ENCODE results near the gene ACSS2.
"Not testable (repeated sequence)": the region's sequence is repeated elsewhere in the genome, so short reads cannot be mapped to it uniquely, and the experiment has no call there.

The ACSS2 gene

DNA sequence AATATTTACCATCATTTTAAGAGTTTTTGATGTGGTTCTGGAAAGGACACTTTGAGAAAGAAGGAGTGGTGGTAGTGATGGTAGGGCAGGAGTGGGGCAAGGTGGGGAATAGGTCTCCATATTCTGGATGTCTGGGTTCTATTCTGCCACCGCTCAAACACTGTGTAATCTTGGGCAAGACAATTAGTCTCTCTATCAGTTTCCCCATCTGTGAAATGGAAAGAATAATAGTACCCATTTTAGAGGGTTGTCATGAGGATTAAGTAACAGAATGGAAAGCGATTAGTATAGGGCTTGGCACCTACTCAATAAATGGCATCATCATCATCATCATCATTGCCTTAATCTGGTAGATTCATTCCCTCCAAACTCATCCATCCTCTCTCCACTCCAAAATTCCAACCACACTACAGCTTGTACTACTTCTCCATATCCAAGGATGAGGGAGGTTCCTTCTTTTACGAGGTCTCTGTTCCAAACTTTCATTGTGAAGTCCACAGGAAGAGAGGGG, 2.8 kb upstream of the ACSS2 start:
- DNase-seq (ENCODE audit: low spot score), result no peak

DNA sequence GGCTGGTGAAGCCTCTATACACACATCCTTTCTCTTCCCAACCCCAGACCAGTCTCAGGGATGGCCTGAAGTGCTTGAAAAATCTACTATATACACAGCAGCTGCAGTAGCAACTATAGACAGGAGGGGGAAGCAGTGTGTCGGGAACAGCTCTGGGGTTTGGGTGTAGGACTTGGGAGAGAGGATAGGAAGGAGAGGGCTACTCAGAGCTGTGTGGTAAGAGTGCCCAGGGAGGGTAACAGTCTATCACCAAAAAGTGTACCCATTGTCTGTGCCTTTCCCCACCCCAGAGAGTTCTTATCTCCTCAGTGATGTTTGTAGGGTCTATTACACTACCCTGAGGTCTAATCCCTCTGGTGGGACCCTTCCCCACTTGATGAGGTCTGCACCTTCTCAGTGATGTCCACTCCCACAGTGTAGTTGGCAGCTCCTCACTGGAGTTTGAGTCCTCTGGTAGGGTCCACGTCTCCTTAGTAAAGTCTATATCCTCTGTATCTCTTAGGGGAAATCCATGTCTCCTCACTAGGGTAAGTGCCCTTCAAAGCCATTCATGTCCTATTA, 2.2 kb upstream of the ACSS2 start:
- peak; percentile 94 for DNase-seq (ENCODE audit: low spot score)

DNA sequence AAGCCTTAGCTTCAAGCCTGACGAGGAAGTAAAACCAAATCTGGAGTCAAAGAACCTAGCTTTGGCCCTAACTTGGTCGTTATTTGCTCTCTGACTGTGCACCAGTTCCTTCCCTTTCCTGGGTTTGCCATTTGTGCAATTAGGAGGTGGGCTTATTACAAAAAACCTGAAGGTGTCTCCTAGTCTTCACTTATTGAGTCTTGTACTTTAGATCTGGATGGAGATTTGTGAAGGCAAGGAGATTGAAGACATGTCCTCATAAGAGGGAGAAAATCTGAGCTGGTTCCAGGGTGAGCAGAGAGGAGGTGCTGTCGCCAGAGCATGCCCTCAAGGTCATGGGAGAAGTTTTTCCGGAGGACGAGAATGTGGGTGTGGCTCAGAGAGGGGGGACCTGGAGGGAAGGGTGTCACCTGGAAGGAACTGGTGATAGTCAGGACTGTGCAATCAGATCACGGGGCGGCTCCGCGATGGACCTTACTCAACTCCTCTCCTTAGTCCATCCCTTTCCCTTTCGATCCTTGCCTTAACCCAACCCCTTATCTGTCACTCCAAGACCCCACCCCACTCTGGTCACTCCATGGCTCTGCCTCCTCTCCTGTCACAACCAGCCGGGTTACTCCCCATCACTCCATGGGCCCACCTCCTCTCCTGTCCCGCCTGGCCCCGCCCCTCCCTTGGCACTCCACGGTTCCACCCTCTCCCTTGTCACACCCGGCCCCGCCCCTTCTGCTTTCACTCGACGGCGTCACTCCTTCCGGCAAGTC, 588 bp upstream of the ACSS2 start:
- DNase-seq (ENCODE audit: low spot score), result peak; percentile 95

DNA sequence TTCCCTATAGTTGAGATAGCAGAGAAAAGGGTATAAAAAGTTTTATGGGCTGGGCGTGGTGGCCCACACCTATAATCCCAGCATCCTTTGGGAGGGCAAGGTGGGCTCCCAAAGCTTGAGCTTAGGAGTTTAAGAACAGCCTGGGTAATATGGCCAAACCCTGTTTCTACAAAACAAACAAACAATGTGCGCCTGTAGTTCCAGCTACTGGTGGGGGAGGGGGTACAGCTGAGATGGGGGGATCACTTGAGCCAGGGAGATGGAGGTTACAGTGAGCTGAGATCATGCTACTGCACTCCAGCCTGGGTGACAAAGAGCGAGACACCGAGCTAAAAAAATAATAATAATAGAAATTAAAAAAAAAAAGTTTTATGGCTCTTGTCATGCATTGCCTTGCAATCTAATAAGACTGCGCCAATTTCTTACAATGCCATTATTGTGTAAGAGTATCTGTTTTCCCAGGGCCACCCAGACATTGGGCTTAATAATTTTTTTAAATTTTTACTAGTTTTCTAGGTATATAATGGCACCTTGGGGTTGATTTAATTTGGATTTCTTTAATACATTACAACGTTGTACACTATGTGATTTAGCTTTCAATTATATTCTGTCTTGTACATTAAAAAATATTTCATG, 3.9 kb downstream of the ACSS2 start:
- DNase-seq (ENCODE audit: low spot score), result no peak

DNA sequence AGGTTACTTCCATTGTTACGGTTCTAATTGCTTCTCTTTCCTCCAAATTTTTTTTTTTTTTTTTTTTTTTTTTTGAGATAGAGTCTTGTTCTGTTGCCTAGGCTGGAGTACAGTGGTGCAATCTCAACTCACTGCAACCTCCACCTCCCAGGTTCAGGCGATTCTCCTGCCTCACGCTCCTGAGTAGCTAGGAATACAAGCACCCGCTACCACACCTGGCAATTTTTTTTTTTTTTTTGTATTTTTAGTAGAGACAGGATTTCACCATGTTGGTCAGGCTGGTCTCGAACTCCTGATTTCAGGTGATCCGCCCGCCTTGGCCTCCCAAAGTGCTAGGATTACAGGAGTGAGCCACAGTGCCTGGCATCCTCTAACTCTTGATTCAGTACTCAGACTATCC, 4.6 kb downstream of the ACSS2 start:
- not testable (repeated sequence) for DNase-seq (ENCODE audit: low spot score)

DNA sequence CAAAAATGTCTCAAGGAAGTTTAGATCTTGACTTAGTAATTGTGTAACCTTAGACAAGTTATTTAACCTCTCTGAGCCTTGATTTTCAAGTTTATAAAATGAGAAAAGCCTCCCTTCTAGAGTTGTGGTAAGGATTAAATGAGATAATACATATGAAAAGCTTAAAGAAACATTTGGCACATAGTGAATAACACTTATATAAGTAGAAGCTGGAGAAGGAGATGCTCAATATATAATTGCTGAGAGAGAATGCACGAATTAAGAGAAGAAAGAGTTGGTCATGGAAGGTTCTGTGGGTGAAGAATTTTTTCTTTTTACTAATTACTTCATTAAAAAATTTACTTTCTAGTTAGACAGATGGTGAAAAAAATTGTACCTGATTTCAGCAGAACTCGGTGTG, 5.3 kb downstream of the ACSS2 start:
- no peak for DNase-seq (ENCODE audit: low spot score)

DNA sequence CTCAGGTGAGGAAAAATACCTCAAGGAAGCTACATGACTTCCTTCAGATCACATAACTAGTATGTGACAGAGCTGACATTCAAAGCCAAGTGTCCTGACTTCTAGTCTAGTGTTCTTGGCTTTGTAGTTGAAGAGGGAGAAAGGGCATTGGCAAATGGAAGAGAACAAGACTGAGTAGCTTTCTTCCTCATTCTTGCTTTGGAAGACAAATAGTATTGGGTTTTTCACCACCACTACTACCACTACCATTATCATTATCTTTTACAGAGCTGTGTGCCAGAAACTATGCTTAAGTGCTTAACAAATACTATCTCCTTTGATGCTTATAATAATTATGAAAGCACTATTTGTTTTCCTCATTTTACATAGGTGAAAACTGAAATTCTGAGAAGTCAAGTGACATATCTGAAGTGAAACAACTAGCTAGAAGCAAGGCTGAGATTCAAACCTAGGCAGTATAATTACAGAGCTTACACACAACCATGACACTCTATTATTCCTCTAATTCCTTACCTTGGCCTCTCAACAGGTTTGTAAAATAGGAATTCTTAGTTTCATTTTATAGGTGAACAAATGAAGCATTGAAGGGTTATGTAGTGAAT, 6.8 kb downstream of the ACSS2 start:
- no peak for DNase-seq (ENCODE audit: low spot score)

DNA sequence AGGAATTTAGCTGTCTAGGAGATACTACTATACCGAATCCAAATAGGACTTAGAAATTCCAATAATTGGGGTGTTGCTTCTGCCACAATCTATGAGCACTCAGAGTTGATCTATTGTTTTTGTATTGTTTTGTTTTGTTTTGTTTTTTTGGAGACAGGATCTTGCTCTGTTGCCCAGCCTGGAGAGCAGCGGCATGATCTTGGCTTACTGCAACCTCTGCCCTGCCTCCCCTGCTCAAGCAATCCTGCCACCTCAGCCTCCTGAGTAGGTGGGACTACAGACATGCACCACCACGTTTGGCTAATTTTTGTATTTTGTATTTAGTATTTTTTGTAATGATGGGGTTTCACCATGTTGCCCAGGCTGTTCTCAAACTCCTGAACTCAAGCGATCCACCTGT, 7.4 kb downstream of the ACSS2 start:
- DNase-seq (ENCODE audit: low spot score), result no peak

DNA sequence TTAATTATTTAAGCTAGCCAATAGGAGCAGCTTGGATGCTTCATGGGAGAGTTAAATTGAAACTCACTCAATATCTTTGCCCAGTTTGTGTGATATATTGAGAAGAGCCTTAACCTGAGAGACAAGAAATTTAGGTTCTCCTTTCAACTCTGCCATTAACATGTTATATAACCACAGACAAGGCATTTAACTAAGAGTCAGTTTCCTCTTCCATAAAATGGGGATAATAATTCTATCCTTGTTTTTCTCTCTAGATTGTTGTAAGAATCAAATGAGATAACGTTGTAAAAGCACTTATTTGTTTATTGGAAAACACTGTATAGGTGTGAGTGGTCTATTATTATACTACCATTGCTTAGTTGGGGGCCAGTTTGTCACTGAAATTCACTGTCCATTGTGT, 7.8 kb downstream of the ACSS2 start:
- no peak for DNase-seq (ENCODE audit: low spot score)

DNA sequence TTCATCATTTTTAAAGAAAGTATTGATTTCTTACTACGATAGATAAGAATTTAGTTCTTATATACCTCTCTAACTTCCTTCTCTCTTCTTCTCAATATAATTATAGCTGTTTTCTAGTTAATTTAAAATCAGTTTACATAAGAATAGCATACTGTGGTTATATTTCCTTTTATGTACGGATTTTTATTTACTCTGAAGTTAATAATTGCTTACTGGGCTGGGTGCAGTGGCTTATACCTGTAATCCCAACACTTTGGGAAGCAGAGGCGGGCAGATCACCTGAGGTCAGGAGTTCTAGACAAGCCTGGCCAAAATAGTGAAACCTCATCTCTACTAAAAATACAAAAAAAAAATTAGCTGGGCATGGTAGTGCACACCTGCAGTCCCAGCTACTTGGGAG, 9.7 kb downstream of the ACSS2 start:
- DNase-seq (ENCODE audit: low spot score), result no peak

DNA sequence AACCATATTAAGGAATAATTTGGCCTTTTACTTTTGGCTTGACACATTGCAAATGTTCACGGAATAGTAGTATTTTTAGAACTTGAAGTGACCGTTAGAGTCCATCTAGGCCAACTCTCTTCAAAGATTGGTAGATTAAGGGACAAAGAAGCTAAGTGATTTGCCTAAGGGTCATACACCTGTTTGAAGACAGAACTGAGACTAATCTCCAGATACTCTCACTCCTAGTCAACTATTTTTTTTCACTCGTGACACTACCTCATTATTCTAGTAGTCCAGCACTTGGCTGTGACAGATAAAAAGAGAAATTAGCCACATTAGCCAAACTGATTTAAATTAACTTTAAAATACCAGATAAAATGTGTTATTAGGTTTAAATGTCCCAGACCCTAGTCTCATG, 10.6 kb downstream of the ACSS2 start:
- no peak for DNase-seq (ENCODE audit: low spot score)

DNA sequence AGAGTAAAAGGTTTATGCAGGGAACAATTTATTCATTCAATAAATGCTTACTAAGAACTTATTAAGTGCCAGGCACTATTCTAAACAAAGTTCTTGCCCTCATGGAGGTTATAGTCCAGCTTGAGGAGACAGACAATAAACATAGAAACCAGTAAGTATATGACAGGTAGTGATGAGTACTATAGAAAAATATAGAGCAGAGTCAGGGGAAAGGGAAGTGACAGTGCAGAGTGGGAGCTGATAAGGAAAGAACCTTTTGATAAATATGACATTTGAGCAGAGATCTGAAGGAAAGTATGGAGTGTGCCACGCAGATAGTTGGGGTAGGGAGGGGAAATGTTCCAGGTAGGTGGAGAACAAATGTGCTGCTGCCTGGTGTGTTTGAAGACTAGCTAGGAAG, 12.1 kb downstream of the ACSS2 start:
- no peak for DNase-seq (ENCODE audit: low spot score)

DNA sequence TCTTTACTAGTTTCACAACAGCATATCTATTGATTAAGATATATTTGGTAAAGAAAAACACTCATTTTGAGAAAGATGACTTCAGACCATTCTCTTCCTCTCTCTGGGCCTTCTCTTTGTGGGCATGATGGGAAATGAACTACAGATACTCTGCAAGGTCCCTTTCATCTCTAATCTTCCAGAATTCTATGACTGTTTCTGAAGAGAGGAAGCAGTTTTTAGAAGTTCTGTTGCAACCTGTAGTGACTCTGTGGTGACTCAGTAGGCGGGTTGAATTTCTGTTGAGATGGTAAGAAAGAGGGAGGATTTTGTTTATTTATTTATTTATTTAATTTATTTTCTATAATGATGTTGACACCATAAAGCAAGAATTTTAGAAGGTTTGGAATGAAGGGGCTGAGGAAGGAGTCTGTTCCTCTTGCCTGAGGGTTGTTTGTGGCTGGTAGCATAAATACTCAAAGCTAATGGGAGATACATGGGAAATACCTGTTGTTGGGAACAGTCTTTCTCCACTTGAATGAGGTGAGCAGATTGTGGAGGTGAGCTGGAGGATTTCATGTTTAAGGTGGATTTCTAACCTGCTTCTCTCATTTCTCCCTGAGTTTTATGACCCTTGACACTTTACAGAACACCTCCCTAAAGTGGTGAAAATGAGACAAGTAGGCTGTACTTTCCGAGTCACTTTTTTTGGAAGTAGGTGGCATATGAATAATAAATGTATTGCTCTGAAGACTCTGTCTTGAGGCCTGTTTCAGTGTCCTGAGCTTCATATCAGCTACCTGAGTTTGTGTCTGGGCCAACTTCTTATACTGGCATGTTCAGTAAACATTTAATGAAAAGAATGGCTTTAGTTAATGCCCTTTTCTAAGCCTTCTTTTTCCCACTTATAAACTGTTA, 15.0 kb downstream of the ACSS2 start:
- no peak for DNase-seq (ENCODE audit: low spot score)

DNA sequence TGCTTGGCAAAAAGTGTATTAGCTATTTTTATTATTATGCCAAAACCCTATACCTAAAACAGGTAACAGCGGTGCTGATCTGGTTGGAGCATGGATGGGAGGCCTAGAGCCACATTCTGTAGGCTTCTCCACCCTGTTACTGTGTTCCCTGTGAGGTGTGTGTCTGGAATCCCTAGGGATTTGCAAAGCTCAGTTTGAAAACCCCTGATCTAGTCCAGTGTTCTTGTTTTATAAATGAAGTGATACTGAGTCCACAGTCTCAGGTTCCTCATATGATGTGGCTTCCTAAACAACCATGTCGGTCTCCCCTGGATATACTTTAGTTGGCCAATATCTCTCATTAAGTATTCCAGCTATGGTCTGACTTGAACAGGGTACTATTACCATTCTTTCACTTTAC, 16.3 kb downstream of the ACSS2 start:
- DNase-seq (ENCODE audit: low spot score), result no peak

DNA sequence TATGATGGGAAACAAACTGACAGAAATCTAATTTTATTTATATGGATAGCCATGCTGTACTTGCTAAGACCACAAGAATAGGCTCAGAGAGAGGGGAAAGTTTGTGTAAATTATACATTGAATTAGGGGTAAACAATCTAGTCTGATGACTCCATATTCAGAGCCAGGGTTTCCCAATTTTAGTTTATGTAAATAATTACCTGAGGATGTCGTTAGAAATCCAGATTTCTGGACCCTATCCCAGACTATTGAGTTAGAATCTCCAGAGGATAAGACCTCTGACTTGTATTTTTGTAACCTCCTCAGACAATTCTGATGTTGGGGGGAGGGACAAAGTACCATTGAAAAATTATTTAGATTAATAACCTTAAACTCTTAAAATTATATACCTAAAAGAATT, 18.3 kb downstream of the ACSS2 start:
- DNase-seq (ENCODE audit: low spot score), result no peak

DNA sequence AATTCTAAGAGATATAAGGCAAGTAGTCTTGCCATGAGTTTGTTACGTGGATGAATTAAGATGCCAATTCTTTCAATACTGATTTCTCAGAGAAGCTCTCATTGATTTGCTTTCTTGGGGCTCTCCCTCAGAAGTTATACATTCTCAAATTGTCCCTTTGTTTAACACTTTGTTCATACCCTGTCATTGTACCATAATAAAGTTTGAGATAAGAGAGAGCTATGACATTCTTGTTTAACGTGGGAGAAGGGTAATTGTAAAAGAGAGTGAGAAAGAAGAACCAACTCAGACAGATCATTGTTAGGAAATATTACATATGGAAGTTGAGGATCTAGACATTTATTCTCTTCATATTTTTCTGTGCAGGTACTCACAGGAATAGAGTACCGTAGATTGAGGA, 19.1 kb downstream of the ACSS2 start:
- no peak for DNase-seq (ENCODE audit: low spot score)

DNA sequence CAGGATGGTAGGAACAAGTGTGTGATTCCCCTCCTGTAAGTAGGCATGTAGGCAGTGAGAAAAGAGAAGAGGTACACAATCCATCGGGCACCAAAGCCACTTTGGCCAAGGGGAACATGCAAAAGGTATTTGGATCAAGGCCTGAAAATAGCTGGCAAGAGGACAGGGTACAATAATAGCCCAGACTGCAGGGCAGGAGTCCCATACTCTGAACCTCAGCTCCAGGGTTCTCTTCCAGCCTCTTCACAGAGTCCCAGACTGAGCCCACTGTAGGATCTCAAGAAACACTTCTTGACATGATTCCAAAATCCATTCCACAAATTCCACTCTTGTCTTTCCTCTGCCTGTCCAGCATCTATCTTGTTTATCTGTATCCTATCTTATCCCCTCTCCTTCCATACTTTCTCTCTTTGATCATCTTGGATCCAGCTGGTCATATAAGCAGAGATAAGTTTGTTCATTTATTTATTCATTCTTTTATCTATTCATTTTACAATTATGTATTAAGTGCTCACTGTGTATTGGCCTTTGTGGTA, 19.7 kb downstream of the ACSS2 start:
- no peak for DNase-seq (ENCODE audit: low spot score)

DNA sequence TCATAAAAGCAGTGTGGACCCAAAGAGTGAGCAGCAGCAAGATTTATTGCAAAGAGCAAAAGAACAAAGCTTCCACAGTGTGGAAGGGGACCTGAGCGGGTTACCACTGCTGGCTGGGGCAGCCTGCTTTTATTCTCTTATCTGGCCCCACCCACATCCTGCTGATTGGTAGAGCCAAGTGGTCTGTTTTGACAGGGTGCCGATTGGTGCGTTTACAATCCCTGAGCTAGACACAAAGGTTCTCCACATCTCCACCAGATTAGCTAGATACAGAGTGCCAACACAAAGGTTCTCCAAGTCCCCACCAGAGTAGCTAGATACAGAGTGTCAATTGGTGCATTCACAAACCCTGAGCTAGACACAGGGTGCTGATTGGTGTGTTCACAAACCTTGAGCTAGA, 21.7 kb downstream of the ACSS2 start:
- DNase-seq (ENCODE audit: low spot score), result not testable (repeated sequence)

DNA sequence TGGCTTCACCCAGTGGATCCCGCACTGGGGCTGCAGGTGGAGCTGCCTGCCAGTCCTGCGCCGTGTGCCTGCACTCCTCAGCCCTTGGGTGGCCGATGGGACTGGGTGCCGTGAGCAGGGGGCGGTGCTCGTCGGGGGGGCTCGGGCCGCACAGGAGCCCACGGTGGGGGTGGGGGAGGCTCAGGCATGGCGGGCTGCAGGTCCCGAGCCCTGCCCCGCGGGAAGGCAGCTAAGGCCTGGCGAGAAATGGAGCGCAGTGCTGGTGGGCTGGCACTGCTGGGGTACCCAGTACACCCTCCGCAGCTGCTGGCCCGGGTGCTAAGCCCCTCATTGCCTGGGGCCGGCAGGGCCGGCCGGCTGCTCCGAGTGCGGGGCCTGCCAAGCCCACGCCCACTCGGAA, 22.3 kb downstream of the ACSS2 start:
- DNase-seq (ENCODE audit: low spot score), result not testable (repeated sequence)

DNA sequence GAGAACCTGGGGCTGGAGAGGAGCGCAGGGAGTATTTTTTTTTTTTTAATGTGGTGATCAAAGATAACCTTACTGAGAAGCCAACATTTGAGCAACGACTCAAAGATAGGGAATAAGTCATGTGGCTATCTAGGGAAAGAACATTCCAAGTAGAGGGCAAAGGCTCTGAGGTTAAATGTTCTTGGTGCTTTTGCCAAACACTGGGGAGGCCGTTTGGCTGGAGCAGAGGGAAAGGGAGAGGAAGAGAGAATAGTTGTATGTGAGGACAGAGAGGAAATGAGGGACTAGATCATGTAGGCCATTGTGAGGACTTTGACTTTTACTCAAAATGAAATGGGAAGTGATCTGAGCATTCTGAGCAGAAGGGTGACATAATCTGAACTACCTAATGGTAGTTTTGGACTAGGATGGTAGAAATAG, 27.8 kb downstream of the ACSS2 start:
- no peak for DNase-seq (ENCODE audit: low spot score)

DNA sequence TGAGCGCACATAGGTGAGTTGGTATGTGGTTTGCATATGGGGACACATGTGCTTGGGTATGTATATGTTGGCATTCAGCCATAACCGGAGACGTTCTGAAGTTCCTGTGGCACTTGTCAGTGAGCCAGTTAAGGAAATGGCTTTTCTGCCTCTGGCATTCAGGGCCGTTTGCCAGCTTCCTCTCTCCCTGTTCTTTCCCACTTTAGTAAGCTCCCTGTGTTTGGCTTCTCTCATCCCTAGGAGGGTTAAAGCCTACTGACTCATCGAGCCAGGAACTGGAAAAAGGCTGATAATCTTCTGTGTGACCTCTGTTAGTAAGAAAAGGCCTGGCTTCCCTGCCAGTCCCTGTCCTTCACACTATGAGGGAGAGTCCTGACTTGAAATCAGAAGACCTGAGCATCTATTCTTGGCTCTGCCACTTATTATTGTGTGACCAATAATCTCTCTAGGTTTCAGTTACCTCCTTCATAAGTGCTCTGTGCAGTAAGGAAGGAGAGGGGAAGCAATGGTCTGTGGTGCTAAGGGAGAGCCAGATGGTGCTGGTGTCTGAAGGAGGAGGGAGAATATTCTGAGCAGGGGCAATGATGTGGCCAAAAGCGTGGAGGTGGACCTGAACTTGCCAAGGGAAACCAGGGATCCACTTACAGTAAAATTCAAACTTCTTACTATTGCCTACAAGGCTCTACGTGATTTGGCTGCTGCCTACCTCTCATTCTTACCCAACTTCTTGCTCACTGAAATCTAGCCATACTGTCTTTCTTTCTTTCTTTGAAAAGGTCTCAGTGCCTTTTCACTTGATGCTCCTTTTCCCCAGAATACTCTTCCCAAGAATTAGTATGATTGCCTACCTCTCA, 31.4 kb downstream of the ACSS2 start:
- no peak for DNase-seq (ENCODE audit: low spot score)

All from HuH-7.5 (cell line).